PFSK-1 (cell line): ENCODE data around the gene ZDHHC11B.

ENCODE experiments used
- FOXP2 ChIP-seq: optimal IDR thresholded peaks from 2 replicates; pipeline ENCODE3; 2011; ENCODE audit warnings: borderline replicate concordance, control low read depth, inconsistent platforms; ENCODE audit not compliant: insufficient read depth; ENCODE audit errors: extremely low read length, extremely low read depth
- POLR2AphosphoS5 ChIP-seq: IDR thresholded peaks from 2 replicates; pipeline ENCODE4 v1.6.1; 2012; ENCODE audit warnings: low read depth, mild to moderate bottlenecking, control low read depth, low read length, moderate library complexity
- REST ChIP-seq, 2 experiments: IDR thresholded peaks; 2 replicates each; pipeline versions ENCODE4 v1.6.1 to v1.8.0; 2011 to 2012; ENCODE audit warnings: low read depth in 2 of 2, low read length in 2 of 2, control low read depth in 1 of 2, inconsistent platforms in 1 of 2, mild to moderate bottlenecking in 1 of 2, moderate library complexity in 1 of 2; ENCODE audit not compliant: insufficient read depth in 1 of 2
- SIN3A ChIP-seq: IDR thresholded peaks from 2 replicates; pipeline ENCODE4 v1.6.1; 2012; ENCODE audit warnings: mild to moderate bottlenecking, low read length, moderate library complexity, borderline replicate concordance; ENCODE audit not compliant: insufficient read depth
- TAF1 ChIP-seq: IDR thresholded peaks from 2 replicates; pipeline ENCODE4 v1.6.1; 2012; ENCODE audit warnings: low read length, control low read depth, borderline replicate concordance; ENCODE audit not compliant: insufficient read depth

Gene ZDHHC11B

GRCh38 chr5:669842-670395, 114.6 kb downstream of the ZDHHC11B start:
- no peak for TF ChIP-seq FOXP2
- no peak for TF ChIP-seq POLR2AphosphoS5
- TF ChIP-seq REST (IDR thresholded peaks at IDR 0.05; ENCODE audit: insufficient read depth in 1 of 2, low read depth in 2 of 2, low read length in 2 of 2) = no peak
- TF ChIP-seq TAF1 = no peak
- TF ChIP-seq SIN3A = no peak

- TF ChIP-seq POLR2AphosphoS5 (no peak), TAF1 (no peak)
These were observed 115.3 kb downstream of the ZDHHC11B start for GRCh38 chr5:669111-669841.

GRCh38 chr5:668283-668995, 116.1 kb downstream of the ZDHHC11B start:
- no peak for TF ChIP-seq TAF1
- no peak for TF ChIP-seq SIN3A
- no peak for TF ChIP-seq FOXP2
- TF ChIP-seq REST (IDR thresholded peaks at IDR 0.05; ENCODE audit: insufficient read depth in 1 of 2, low read depth in 2 of 2, low read length in 2 of 2) = no peak
- no peak for TF ChIP-seq POLR2AphosphoS5

GRCh38 chr5:666816-667498, 117.6 kb downstream of the ZDHHC11B start:
- no peak for TF ChIP-seq TAF1
- TF ChIP-seq SIN3A = no peak
- no peak for TF ChIP-seq POLR2AphosphoS5
- no peak for TF ChIP-seq FOXP2
- no peak for TF ChIP-seq REST (IDR thresholded peaks at IDR 0.05; ENCODE audit: insufficient read depth in 1 of 2, low read depth in 2 of 2, low read length in 2 of 2)

GRCh38 chr5:665956-666711, 118.4 kb downstream of the ZDHHC11B start:
- TF ChIP-seq REST (IDR thresholded peaks at IDR 0.05; ENCODE audit: insufficient read depth in 1 of 2, low read depth in 2 of 2, low read length in 2 of 2) (no peak), SIN3A (no peak), TAF1 (no peak), FOXP2 (no peak), POLR2AphosphoS5 (no peak)
